HG02885 (cell line): Measurements from ENCODE around the gene OR1I1.
"Not testable (repeated sequence)": the region's sequence is repeated elsewhere in the genome, so short reads cannot be mapped to it uniquely, and the experiment has no call there.

Source experiments
- ATAC-seq: cut with Tn5 transposase; IDR thresholded peaks from one replicate; pipeline ENCODE4 v1.9.1; 2021; ENCODE audit warnings: mild to moderate bottlenecking; ENCODE audit not compliant: unreplicated experiment, poor library complexity

OR1I1 gene

GRCh38 chr19:15096223-15096622 lies 14.2 kb downstream of the OR1I1 start:
- no peak for ATAC-seq

DNA sequence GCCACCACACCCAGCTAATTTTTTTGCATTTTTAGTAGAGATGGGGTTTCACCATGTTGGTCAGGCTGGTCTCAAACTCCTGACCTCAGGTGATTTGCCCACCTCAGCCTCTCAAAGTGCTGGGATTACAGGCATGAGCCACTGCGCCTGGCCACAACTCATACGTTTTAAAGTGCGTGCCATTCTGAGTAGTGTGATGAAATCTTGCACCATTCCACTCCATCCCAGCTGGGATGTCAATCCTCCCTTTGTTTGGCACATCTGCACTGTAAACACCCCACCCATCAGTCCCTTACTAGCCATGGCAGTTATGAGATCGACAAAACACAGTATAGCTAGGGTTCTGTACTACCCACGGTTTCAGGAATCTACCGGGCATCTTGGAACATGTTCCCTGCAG lies 16.0 kb downstream of the OR1I1 start:
- not testable (repeated sequence) for ATAC-seq

DNA sequence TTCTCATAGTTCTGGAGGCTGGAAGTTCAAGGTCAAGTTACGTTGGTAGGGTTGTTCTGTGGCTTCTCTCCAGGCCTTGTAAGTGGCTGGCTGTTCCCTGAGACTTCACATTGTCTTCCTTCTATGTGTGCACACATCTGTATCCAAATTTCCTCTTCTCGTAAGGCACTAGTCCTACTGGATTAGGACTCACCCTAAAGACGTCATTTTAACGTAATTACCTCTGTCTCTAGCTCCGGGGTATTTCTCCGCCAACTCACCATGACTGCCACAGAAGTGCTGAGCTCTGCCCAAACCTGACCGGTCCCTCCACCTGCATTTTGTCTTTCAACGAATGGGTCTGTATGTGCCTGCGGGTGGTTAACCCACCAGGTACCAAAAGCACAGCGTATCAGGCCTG lies 16.4 kb downstream of the OR1I1 start:
- ATAC-seq = no peak

- no peak for ATAC-seq
Measured at GRCh38 chr19:15099017-15099582, 17.1 kb downstream of the OR1I1 start.

- no peak for ATAC-seq
Measured at GRCh38 chr19:15101479-15102082, 19.6 kb downstream of the OR1I1 start.

DNA sequence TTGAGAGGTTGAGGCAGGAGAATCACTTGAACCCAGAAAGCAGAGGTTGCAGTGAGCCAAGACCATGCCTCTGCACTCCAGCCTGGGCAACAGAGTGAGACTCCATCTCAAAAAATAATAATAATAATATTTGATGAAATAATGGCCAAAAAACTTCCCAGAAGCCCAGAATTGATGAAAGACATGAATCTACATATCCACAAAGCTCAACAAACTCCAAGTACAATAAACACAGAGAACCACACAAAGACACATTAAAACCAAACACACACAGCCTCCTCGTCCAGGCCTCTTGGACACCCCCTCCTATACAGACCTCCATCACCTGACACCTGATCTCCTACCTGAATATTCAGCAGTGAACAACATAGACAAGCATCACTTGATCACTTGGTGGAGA lies 22.0 kb downstream of the OR1I1 start:
- no peak for ATAC-seq

DNA sequence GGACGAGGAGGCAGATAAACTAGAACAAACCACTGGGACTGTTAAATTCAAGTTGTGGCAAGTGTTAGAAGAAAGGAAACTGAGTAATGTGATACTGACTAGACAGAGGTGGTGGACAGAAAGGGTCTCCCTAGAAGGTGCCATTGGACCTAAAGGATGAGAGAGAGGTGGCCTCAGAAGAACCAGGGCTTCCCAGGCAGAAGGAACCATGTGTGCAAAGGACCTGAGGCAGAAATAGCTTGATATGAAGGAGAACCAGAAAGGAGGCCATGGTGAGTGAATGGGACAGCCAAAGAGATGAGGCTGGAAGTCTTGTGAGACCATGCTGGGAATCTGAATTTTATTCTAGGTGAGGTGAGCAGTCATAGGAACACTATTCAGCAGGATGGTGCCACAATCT lies 22.4 kb downstream of the OR1I1 start:
- ATAC-seq = no peak

DNA sequence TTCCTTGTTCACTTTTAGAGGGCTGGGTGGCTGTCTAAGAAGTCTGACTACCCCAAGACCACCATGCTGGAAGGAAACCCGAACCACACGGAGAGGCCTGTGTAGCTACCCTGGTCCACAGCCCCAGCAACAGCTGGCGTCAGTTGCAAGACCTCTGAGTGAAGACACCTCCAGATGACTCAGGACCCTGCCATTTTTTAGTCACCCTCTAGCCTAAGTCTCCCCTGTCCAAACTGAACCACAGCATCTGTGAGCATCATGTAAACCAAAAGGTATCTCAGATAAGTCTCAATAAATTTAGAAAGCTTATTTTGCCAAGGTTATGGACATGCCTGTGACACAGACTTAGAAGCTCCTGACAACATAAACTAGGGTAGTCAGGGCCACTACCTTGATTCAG lies 23.0 kb downstream of the OR1I1 start:
- ATAC-seq = no peak

DNA sequence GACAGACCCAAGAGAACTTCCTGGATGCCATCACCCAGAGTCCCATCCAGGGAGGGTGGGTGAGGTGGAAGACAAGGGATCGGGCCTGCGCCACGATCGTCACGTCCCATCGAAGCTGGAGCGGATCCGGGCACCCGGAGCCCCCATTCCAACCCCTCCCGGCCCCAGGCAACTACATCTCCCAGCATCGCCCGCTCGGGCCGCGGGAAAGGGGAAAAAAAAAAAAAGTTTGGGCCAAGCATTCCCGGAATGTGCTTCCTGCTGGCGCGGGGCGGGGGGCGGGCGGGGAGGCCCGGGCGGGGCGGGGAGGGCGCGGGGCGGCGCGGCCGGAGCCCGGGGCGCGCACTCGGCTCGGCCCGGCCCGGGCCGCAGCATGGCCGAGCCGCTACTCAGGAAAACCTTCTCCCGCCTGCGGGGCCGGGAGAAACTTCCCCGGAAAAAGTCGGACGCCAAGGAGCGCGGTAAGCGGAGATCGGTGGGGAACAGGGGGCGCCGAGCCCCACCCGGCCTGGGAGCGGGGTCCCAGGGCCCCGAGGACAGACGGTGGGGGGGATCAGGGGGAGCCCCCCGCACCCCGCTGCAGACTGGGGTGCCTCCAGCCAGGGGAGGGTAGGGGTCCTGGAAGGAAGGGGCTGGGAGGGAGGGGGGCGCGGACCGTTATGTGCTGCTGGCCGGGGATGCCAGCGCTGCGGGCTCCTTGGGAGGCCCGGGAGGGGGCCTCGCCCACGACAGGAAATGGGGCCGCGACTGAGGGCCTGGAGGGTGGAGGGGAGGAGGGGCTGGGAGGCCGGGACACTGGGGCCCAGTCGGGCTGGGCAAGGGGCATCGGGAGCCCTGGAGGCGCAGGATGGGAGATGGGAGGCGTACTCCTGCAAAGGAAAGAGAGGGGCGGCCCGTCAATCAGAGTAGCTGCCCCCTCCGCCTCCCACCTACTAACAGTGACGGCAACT lies 25.3 kb downstream of the OR1I1 start, which contains the start of gene SYDE1:
TSS of gene SYDE1 (plus strand) at position 341 of the 950 bp plus-strand sequence. CDS start at position 374, 33 bp downstream.
- no peak for ATAC-seq

- no peak for ATAC-seq
Measured at GRCh38 chr19:15108145-15108844, 26.3 kb downstream of the OR1I1 start.

DNA sequence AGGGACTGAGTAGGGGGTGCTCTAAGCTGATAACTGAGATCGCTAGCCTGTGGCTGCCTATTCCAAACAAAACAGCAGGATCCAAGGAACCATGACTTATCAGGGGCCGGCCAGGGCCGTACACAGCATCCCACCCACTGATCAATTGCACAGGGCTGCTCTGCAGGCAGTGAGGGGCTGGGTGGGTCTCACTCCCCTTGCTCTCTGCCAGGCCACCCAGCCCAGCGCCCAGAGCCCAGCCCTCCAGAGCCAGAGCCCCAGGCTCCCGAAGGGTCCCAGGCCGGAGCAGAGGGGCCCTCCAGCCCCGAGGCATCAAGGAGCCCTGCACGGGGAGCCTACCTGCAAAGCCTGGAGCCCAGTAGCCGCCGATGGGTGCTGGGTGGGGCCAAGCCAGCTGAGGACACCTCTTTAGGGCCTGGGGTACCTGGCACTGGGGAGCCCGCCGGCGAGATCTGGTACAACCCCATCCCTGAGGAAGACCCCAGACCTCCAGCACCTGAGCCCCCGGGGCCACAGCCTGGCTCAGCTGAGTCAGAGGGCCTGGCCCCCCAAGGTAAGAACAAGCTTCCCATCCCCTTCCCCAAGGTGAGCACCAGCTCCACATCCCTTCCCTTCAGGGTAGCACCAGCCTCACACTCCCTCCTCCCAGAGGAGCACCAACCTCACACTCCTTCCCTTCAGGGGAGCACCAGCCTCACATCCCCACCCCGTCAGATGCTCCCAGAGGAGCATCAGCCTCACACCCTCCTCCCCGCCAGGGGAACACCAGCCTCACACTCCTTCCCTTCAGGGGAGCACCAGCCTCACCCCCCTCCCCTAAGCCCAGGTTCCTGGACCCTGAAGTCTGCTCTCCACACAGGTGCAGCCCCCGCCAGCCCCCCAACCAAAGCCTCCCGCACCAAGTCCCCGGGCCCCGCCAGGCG lies 27.1 kb downstream of the OR1I1 start:
- no peak for ATAC-seq

DNA sequence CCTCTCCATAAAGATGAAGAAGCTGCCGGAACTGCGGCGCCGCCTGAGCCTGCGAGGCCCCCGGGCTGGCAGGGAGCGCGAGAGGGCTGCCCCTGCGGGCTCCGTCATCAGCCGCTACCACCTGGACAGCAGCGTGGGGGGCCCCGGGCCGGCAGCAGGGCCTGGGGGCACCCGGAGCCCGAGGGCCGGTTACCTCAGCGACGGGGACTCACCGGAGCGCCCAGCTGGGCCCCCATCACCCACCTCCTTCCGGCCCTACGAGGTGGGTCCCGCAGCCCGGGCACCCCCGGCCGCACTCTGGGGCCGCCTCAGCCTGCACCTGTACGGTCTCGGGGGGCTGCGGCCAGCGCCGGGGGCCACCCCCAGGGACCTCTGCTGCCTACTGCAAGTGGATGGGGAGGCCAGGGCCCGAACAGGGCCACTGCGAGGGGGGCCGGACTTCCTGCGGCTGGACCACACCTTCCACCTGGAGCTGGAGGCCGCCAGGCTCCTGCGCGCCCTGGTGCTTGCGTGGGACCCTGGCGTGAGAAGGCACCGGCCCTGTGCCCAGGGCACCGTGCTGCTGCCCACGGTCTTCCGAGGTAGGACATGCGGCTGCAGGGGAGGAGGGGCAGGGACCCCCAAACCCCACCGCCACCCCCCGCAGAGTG lies 27.9 kb downstream of the OR1I1 start:
- ATAC-seq = no peak

DNA sequence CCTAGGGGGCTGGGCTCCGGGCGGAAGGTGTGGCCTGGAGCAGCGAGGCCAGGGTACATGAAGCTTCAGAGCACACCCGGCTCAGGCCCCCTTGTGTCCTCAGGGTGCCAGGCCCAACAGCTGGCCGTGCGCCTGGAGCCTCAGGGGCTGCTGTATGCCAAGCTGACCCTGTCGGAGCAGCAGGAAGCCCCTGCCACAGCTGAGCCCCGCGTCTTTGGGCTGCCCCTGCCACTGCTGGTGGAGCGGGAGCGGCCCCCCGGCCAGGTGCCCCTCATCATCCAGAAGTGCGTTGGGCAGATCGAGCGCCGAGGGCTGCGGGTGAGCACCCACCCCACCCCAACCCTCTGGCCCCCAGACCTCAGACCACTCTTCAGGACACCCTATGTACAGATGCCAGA lies 28.4 kb downstream of the OR1I1 start:
- no peak for ATAC-seq

DNA sequence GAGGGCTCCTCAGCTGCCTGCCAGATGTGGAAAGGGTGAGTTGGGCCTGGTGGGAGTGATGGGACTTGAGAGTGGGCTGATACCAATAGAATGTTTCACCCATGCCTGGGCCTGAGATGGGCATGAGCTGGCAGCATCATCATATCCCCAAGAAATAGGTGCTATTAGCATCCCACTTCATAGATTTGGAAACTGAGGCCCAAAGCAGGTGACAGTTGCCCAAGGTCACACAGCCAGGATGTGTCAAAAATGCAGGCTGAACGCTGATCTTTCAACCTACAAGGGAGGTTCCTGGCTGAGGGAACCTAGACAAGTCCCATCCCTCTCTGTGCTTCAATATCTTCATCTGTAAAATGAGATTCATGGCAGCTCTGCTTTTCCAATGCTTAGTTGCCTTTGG lies 29.7 kb downstream of the OR1I1 start:
- no peak for ATAC-seq

DNA sequence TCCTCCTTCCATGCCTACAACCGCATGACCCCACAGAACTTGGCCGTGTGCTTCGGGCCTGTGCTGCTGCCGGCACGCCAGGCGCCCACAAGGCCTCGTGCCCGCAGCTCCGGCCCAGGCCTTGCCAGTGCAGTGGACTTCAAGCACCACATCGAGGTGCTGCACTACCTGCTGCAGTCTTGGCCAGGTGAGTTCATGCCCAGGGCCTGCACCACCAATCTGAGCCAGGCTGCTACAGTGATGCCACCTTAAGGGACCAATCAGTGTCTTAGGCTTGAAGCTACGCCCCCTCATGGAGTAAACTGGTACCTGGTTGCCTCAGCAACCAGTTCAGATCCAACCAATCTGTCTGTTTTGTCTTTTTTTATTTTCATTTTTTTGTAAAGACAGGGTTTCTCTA lies 30.4 kb downstream of the OR1I1 start:
- ATAC-seq = no peak

DNA sequence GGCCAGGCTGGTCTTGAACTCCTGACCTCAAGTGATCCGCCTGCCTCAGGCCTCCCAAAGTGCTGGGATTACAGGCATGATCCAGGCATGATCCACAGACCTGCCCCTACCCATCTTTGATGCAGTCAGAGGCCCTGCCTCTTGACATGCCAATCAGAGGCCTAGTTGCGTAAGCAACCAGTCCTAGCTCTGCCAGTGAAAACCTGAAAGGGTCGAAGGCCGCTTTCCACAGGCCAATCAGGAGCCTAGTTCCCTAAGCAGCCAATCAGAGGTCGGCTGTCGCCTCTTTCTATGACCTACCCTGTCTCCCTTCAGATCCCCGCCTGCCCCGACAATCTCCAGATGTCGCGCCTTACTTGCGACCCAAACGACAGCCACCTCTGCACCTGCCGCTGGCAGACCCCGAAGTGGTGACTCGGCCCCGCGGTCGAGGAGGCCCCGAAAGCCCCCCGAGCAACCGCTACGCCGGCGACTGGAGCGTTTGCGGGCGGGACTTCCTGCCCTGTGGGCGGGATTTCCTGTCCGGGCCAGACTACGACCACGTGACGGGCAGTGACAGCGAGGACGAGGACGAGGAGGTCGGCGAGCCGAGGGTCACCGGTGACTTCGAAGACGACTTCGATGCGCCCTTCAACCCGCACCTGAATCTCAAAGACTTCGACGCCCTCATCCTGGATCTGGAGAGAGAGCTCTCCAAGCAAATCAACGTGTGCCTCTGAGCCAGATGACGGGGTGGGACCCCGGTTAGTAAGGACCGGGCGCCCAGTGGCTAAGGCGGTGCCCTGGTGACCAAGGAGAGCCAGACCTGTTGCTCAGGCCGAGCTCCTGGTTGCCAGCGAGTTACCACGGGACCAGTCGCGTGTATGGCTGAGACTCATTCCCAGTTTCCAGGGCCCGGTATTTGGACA lies 31.5 kb downstream of the OR1I1 start:
- no peak for ATAC-seq

DNA sequence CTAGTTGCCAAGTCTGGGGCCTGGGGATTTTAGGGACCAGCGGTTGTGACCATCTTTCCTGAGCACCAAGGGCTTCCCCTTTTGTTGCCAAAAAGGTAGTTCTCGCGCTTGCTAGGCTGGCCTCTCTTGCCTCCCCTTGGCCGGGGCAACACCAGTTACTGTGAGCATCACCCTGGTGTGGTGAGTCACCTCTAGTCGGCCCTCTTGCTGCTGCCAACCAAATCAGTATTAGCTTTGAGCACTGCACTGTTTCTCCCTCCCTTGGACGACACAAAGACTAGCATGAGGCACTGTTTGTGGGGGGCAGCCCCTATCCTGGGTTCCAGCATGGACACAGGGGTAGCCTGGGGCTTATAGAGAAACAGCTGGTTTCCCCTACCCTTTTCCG lies 32.1 kb downstream of the OR1I1 start:
- ATAC-seq = no peak

DNA sequence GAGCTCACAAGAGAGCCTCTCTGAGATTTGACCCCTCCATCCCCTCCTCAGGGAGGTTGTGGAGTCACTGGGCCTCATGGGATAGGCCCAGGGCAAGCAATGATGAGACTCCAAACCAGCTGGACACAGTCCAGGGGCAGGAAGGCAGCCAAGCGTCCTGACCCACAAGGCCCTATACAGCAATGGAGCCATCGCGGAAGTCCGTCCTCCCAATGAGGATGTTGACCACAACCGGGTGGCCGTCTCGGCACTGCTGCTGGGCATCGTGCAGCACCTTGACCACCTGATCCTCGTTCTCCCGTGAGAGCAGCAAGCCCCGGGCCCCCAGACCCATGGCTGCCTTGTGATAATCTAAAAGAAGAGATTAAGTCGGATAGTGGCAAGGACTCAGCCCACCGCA lies 33.1 kb downstream of the OR1I1 start:
- ATAC-seq = no peak
